ENCODE measurements around the gene CBR3.

CBR3 gene

GRCh38 chr21:36185523-36185922 lies 50.6 kb downstream of the CBR3 start:
- no peak for DNase-seq

GRCh38 chr21:36186081-36186480 lies 51.2 kb downstream of the CBR3 start:
- DNase-seq = no peak

GRCh38 chr21:36186506-36187399 lies 51.9 kb downstream of the CBR3 start:
- peak in 1 of 14 donors; percentile 8 for DNase-seq

DNA sequence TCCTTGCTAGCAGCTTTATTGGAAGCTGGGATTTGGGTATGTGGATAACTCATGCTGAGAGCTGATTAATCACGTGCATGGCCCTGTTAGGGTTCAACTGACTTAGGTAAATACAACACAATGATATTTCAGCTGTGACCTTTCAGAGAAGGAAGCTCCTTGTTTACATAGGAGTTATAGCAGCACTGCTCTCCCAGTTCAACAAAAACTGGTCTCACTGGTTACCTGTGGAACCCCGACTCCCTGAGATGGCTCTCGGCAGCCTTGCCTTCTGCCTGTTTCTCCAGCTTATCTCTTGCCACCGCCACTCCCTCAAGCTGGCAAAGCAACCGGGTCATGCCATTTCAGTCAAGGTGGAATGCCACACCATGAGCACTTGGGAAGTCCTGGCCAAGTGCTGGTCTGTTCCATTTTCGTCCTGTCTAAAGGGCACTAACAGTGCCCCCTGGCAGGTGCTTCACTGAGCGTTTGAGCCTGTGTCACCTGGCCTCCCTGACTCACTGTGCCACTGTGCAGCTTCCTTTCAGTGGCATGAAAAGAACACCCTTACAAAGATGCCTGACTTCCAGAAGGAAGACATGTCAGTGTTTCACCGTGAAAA lies 53.3 kb downstream of the CBR3 start:
- DNase-seq = peak in 2 of 14 donors; percentile 31 to 93

DNA sequence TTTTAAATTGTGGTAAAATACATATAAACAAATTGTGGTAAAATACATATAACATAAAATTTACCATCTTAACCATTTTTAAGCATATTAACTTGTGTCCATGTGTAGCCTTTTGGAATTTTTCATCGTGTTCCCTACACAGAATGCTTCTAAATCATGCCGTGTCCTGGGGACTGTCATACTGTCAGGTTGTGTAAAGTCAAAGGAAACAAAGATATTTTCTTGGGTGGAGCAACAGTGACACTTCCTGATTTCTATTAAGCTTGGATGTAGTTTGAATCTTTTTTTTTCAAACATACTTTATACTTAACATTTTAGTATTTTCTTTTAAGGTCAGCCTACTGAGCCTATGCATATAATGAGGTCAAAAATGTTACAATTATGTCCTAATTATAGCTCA lies 54.1 kb downstream of the CBR3 start:
- DNase-seq = no peak

DNA sequence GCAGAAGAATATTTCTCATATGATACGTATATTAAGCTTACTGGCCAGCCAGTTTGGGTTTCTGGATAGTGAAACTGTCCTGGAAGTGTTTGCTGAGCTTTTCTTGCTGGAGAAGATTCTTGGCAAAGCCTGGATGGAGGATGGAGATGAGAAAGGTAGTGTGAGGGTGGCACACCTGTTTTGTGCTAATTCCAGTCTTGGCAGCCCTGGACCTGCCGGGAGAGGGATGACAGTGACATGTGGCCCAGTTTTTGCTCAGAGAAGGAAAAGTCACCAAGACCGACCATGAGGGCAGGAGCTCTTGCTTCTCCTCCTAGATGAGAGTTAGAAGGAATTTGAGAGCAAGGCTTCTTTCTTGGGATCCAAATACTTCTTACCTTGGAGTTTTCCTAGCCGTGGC lies 55.9 kb downstream of the CBR3 start:
- peak in 1 of 14 donors; percentile 84 for DNase-seq

- DNase-seq = no peak
Measured at GRCh38 chr21:36193200-36193599, 58.3 kb downstream of the CBR3 start.

GRCh38 chr21:36194024-36194423 lies 59.1 kb downstream of the CBR3 start:
- no peak for DNase-seq

DNA sequence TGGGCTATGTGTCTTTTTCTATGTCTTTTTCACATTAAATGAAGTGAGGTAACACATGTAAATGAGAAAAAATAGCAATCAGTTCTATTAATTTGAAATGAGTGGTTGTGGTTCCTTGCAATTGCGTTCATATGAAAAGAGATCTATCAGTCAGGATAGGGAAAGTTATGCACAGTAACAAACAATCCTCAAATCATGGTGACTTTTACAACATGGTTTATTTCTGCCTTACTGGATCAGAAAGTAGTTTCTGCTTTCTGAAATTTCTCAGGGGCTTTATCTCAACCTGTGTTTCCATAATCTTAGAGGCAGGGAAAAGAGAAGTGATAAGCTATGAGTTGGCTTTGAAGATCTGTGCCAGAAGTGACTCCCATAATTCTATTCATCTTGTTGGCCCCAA lies 60.7 kb downstream of the CBR3 start:
- no peak for DNase-seq

All from C1 segment of cervical spinal cord (tissue), 14 donors.